GM12874 (cell line): ENCODE data around the gene ARMC7.

Experiments
- CTCF ChIP-seq: IDR thresholded peaks from 2 replicates; pipeline ENCODE4 v1.5.1; 2011; ENCODE audit warnings: low read depth, mild to moderate bottlenecking, control low read depth, low read length, moderate library complexity; ENCODE audit not compliant: insufficient read depth

Gene ARMC7

GRCh38 chr17:75109046-75109406 lies 743 bp upstream of the ARMC7 start:
- no peak for TF ChIP-seq CTCF

GRCh38 chr17:75110234-75110937 lies 617 bp downstream of the ARMC7 start:
- TF ChIP-seq CTCF: no peak

GRCh38 chr17:75111777-75112335 lies 2.1 kb downstream of the ARMC7 start:
- no peak for TF ChIP-seq CTCF

DNA sequence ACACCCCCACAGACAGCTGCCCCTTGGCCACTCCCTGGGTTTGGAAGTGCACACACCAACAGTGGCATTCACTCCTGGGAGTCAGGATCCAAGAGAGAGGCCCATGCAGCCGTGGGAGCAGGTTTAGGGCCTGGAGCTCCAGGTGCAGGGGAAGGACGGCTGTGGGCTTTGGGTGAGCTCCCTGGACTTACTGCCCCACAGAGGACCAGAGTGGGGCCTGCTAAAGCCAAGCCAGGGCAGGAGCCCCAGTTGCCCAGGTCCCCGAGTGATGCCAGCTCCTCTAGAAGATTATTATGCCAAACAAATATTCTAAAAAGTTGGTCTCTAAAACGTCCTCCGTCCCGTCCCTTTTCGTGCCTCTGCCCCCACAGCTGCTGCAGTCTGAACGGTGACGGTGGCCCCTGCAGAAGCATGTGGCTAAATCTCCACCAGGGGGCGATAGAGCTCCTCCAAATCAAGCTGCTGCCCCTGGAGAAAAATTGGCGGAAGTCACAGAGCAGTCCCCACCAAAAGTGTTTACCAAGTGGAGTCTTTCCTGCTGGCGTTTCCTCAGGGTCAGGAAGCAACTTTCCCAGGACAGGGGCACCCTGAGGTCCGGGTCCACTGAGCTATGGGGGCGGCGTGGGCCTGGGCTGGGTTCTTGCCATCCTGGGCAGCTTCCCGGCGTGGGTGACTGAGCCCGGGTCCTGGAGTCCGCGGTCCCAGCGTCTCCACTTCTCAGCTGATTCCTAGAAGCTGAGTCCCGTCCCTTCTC lies 4.2 kb downstream of the ARMC7 start:
- peak; percentile 85 for TF ChIP-seq CTCF

- TF ChIP-seq CTCF: no peak
These were observed 5.0 kb downstream of the ARMC7 start for GRCh38 chr17:75114552-75115314.

DNA sequence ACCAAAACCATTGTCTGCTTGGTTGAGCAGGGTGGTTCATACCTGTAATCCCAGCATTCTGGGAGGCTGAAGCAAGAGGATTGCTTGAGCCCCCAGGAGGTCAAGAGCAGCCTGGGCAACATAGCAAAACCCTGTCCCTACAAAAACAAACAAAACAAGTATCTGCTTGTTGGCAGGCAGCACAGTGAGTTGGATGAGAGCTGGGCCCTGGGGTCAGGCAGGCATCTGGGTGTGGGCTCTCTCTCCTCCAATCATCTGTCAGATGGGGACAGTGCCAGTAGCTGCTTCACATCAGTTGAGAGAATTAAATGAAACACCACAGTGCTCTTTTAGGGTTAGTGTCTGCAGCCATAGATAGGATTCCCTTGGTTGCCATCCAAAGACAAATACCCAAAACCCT lies 5.8 kb downstream of the ARMC7 start:
- no peak for TF ChIP-seq CTCF

DNA sequence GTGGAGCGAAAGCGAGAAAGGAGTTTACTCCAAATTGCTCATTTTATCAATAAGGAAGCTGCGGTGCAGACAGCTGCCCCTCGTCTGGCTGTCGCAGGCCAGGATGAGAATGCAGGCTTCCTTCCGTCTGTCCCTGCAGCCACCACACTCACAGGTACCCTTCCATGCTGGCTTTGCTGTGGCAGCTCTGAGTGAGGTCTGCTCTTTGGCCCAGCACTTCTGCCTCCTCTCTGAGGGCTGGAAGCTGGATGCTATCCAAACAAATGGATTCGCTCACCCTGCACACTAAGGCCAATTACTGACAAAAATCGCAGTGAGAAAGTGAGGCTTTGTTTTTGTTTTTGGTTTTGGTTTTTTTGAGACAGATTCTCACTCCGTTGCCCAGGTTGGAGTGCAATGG lies 7.0 kb downstream of the ARMC7 start:
- no peak for TF ChIP-seq CTCF
